ENCODE data around the gene TGOLN2.
A peak's percentile ranks its signal among the peaks of the same experiment; 100 is the strongest.

TGOLN2 gene

GRCh38 chr2:85308896-85309555 lies 18.8 kb downstream of the TGOLN2 start:
- DNase-seq (ENCODE audit: low read depth) = peak; percentile 60

GRCh38 chr2:85308201-85308600 lies 19.6 kb downstream of the TGOLN2 start:
- no peak for DNase-seq (ENCODE audit: low read depth)

GRCh38 chr2:85307527-85307897 lies 20.3 kb downstream of the TGOLN2 start:
- DNase-seq (ENCODE audit: low read depth) = no peak

GRCh38 chr2:85303780-85304531 lies 23.8 kb downstream of the TGOLN2 start:
- DNase-seq (ENCODE audit: low read depth) = no peak

GRCh38 chr2:85302121-85302520 lies 25.7 kb downstream of the TGOLN2 start:
- no peak for DNase-seq (ENCODE audit: low read depth)

- no peak for DNase-seq (ENCODE audit: low read depth)
Observed at GRCh38 chr2:85291425-85292023, 36.3 kb downstream of the TGOLN2 start.

- no peak for DNase-seq (ENCODE audit: low read depth)
Observed at GRCh38 chr2:85288244-85288725, 39.5 kb downstream of the TGOLN2 start.

GRCh38 chr2:85287721-85288120 lies 40.1 kb downstream of the TGOLN2 start:
- no peak for DNase-seq (ENCODE audit: low read depth)

- DNase-seq (ENCODE audit: low read depth) = no peak
Observed at GRCh38 chr2:85286918-85287317, 40.9 kb downstream of the TGOLN2 start.

GRCh38 chr2:85283641-85284040 lies 44.1 kb downstream of the TGOLN2 start:
- DNase-seq (ENCODE audit: low read depth) = no peak

GRCh38 chr2:85282914-85283313 lies 44.9 kb downstream of the TGOLN2 start:
- DNase-seq (ENCODE audit: low read depth) = no peak

- no peak for DNase-seq (ENCODE audit: low read depth)
Observed at GRCh38 chr2:85281553-85281952, 46.2 kb downstream of the TGOLN2 start.

GRCh38 chr2:85278361-85278760 lies 49.4 kb downstream of the TGOLN2 start:
- DNase-seq (ENCODE audit: low read depth) = peak; percentile 50

- peak; percentile 84 for DNase-seq (ENCODE audit: low read depth)
Observed at GRCh38 chr2:85277416-85278158, 50.2 kb downstream of the TGOLN2 start.

- peak; percentile 47 for DNase-seq (ENCODE audit: low read depth)
Observed at GRCh38 chr2:85276571-85277118, 51.1 kb downstream of the TGOLN2 start.

- DNase-seq (ENCODE audit: low read depth) = no peak
Observed at GRCh38 chr2:85275984-85276540, 51.7 kb downstream of the TGOLN2 start.

- peak; percentile 56 for DNase-seq (ENCODE audit: low read depth)
Observed at GRCh38 chr2:85273738-85274731, 53.8 kb downstream of the TGOLN2 start.

GRCh38 chr2:85272357-85272756 lies 55.4 kb downstream of the TGOLN2 start:
- DNase-seq (ENCODE audit: low read depth) = no peak

- DNase-seq (ENCODE audit: low read depth) = no peak
Observed at GRCh38 chr2:85269959-85270358, 57.8 kb downstream of the TGOLN2 start.

Data from fibroblast of gingiva (primary cell).